ENCODE data around the gene RNF225. TPM values are rescaled to one million over a fixed set of nuclear protein-coding genes. Genes with fewer than 3 reads are reported as not detected.
A peak's percentile ranks its signal among the peaks of the same experiment; 100 is the strongest.

The RNF225 gene
- total and polyA plus RNA-seq, 9 of the 15 experiments (the other 6 are each of a cell fraction or from before 2014, with no cell fraction given), result 0.33 TPM; not detected in 8

DNA sequence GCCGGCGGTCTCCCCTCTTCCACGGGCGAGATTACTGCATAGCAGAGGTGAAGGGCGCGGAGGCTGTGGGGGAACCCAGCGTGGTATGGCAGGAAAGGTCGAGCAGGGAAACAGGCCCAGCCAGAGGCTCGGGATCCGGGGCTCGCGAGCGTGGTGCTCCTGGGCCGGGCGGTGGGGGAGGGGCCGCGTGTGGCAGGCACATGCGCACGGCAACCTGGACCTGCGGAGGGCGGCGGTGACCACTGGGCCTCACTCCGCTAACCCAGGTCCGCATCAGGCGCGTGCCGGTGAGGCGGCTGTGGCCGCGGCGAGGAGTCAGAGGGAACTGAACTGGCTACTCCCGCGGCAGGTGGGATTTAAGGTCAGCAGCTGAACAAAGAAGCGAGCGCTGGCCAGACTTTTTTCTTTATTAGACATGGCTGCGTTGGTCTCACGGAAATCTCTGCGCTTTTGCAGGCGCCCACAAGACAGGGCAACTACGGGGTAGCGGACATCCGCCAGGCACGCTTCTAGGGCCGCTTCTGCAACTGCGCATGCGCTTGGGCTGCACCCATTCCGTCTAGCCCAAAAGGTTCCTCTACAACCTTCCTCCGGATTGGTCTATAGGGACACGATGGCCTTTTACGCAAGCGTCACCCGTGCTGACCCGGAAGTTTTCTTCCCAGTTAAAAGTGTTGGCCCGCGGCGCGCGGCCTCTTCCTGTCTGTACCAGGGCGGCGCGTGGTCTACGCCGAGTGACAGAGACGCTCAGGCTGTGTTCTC is 8.7 kb upstream of the RNF225 start, which contains the start of gene RPS5 (continued):
- no peak for TF ChIP-seq TFE3 (CRISPR knock-in tag; IDR thresholded peaks at IDR 0.05)
- no peak for TF ChIP-seq ZHX1 (conservative IDR thresholded peaks at IDR 0.05; ENCODE audit: low read length)
- no peak for TF ChIP-seq ZNF318 (IDR thresholded peaks at IDR 0.05; ENCODE audit: borderline replicate concordance in 1 of 2, low read depth in 1 of 2)
- TF ChIP-seq ZNF780A (CRISPR knock-in tag; IDR thresholded peaks at IDR 0.05), result no peak
- TF ChIP-seq ARID2 (IDR thresholded peaks at IDR 0.05), result 0 out of 2 replicates have a peak, but pooled peaks have one; percentile 42
- no peak for TF ChIP-seq NEUROD1 (IDR thresholded peaks at IDR 0.05; ENCODE audit: borderline replicate concordance, low read depth, low read length, partially characterized antibody)
- TF ChIP-seq PHTF2 (CRISPR knock-in tag; IDR thresholded peaks at IDR 0.05), result no peak
- no peak for TF ChIP-seq RAD51 (IDR thresholded peaks at IDR 0.05; ENCODE audit: borderline replicate concordance, low read depth)
- no peak for TF ChIP-seq NR2F6 (CRISPR knock-in tag; IDR thresholded peaks at IDR 0.05)
- no peak for TF ChIP-seq ZNF584 (CRISPR knock-in tag; IDR thresholded peaks at IDR 0.05; ENCODE audit: low read depth)
- no peak for TF ChIP-seq SMAD1 (IDR thresholded peaks at IDR 0.05; ENCODE audit: low read depth, low read length, partially characterized antibody)
- TF ChIP-seq XRCC3 (IDR thresholded peaks at IDR 0.05), result no peak
- no peak; the same call in 1 of the 2 replicates for TF ChIP-seq ZC3H4 (CRISPR knock-in tag; IDR thresholded peaks at IDR 0.05; ENCODE audit: borderline replicate concordance)
- TF ChIP-seq SRF (CRISPR knock-in tag; IDR thresholded peaks at IDR 0.05), result peak in 1 of 2 experiments; percentile 77; a peak in 1 of 4 replicates
- no peak for TF ChIP-seq HNRNPUL1 (IDR thresholded peaks at IDR 0.05; ENCODE audit: low read length)
